ENCODE measurements around the gene GUCY2D.

DNA sequence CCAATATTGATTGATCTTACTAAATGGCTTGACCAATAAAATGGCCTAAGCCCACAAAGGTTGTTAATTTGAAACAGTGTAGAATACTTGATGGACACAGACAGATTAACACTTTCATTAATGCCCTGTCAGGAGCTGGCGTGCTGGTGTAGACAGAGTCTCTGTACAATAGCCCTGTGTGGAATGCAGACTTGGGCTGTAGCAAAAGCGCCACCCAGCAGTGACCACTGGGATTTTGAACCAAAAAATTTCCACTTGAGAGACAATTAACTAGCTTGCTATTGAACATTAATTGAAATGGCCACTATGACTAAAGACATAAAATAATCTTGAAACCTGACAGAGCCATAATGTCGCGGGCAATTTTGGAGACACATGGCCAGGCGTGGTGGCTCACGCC, 19.7 kb upstream of the GUCY2D start:
- TF ChIP-seq, protein P1, sequence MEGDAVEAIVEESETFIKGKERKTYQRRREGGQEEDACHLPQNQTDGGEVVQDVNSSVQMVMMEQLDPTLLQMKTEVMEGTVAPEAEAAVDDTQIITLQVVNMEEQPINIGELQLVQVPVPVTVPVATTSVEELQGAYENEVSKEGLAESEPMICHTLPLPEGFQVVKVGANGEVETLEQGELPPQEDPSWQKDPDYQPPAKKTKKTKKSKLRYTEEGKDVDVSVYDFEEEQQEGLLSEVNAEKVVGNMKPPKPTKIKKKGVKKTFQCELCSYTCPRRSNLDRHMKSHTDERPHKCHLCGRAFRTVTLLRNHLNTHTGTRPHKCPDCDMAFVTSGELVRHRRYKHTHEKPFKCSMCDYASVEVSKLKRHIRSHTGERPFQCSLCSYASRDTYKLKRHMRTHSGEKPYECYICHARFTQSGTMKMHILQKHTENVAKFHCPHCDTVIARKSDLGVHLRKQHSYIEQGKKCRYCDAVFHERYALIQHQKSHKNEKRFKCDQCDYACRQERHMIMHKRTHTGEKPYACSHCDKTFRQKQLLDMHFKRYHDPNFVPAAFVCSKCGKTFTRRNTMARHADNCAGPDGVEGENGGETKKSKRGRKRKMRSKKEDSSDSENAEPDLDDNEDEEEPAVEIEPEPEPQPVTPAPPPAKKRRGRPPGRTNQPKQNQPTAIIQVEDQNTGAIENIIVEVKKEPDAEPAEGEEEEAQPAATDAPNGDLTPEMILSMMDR (IDR thresholded peaks at IDR 0.05; ENCODE audit: low read depth, low read length) = no peak
- TF ChIP-seq EZH2phosphoT487 (IDR thresholded peaks at IDR 0.05; ENCODE audit: low read depth) = no peak
